ENCODE results near the gene SIRT4. TPM values are rescaled to one million over a fixed set of nuclear protein-coding genes. Genes with fewer than 3 reads are reported as not detected.

Gene SIRT4
- total and polyA plus RNA-seq, 2 of the 13 experiments (the other 11 are each of a cell fraction or from before 2014, with no cell fraction given): 3.4 to 5.8 TPM

GRCh38 chr12:120278137-120279069, 23.7 kb upstream of the SIRT4 start:
- no TSS peak for BruUV-seq (replicated peaks)
- Histone ChIP-seq H3K9ac (ENCODE audit: insufficient read depth, low read depth, low read length) (no peak overlapping the region), H4K20me1 (ENCODE audit: insufficient read depth, low read length) (no peaks in the 10 kb centered on the region), H3K9me3 (ENCODE audit: low read length) (no peaks in the 10 kb centered on the region), H3K36me3 (replicated peaks in 1 of 2; ENCODE audit: control insufficient read depth in 1 of 2, insufficient read depth in 2 of 2, low read length in 2 of 2) (no peaks in the 10 kb centered on the region), H3K4me3 (replicated peaks in 1 of 3; ENCODE audit: insufficient read depth in 1 of 3, low read depth in 2 of 3, low read length in 3 of 3) (no peak overlapping the region), H3K27me3 (ENCODE audit: control insufficient read depth in 1 of 2, insufficient read depth in 2 of 2, low read length in 2 of 2) (no peaks in the 10 kb centered on the region; a peak in 1 of 5 replicates), H3K4me1 (ENCODE audit: insufficient read depth, low read length) (peaks cover 12% of the 10 kb centered on the region), H2AFZ (ENCODE audit: low read length) (no peak overlapping the region), H3K27ac (ENCODE audit: extremely low read length, insufficient read depth, low read length) (no peak overlapping the region), H3K79me2 (ENCODE audit: insufficient read depth, low read length) (no peaks in the 10 kb centered on the region), H3K4me2 (ENCODE audit: low read depth, low read length) (no peak overlapping the region)
- 91% methylated on average over 25 of the region's 57 CpGs for WGBS (ENCODE audit: low lambda C conversion rate)
- intact Hi-C loops (cut with micrococcal nuclease; ENCODE audit: unreplicated experiment): no loop called here
- POLR2A ChIA-PET: interaction anchor here (0.6 to 0.7 kb wide), 2 partner anchors 13 to 42 kb away, joined by 4 to 5 read pairs; no protein-coding TSS in a partner anchor
- ATAC-seq (no peak), DNase-seq (ENCODE audit: low spot score) (no peak), FAIRE-seq (no peak)
- CTCF ChIA-PET (ENCODE audit: low intra/inter-chr PET ratio, low total read pairs): no interaction called here
- in situ Hi-C loops (cut with HindIII; ENCODE audit: extremely low pct_ligation_motif_present, low pct_unique_long_range_greater_than_20kb): no loop called here
- TF ChIP-seq, protein P1, sequence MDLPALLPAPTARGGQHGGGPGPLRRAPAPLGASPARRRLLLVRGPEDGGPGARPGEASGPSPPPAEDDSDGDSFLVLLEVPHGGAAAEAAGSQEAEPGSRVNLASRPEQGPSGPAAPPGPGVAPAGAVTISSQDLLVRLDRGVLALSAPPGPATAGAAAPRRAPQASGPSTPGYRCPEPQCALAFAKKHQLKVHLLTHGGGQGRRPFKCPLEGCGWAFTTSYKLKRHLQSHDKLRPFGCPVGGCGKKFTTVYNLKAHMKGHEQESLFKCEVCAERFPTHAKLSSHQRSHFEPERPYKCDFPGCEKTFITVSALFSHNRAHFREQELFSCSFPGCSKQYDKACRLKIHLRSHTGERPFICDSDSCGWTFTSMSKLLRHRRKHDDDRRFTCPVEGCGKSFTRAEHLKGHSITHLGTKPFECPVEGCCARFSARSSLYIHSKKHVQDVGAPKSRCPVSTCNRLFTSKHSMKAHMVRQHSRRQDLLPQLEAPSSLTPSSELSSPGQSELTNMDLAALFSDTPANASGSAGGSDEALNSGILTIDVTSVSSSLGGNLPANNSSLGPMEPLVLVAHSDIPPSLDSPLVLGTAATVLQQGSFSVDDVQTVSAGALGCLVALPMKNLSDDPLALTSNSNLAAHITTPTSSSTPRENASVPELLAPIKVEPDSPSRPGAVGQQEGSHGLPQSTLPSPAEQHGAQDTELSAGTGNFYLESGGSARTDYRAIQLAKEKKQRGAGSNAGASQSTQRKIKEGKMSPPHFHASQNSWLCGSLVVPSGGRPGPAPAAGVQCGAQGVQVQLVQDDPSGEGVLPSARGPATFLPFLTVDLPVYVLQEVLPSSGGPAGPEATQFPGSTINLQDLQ (CRISPR knock-in tag; IDR thresholded peaks at IDR 0.05): no peak
- no peak for TF ChIP-seq ZSCAN25 (CRISPR knock-in tag; IDR thresholded peaks at IDR 0.05)
- no peak for TF ChIP-seq ZNF496 (CRISPR knock-in tag; IDR thresholded peaks at IDR 0.05; ENCODE audit: insufficient replicate concordance)
- no peak for TF ChIP-seq NCOR1 (IDR thresholded peaks at IDR 0.05; ENCODE audit: borderline replicate concordance, low read length)
- TF ChIP-seq ZNF331 (CRISPR knock-in tag; IDR thresholded peaks at IDR 0.05): no peak
- TF ChIP-seq, protein P2, sequence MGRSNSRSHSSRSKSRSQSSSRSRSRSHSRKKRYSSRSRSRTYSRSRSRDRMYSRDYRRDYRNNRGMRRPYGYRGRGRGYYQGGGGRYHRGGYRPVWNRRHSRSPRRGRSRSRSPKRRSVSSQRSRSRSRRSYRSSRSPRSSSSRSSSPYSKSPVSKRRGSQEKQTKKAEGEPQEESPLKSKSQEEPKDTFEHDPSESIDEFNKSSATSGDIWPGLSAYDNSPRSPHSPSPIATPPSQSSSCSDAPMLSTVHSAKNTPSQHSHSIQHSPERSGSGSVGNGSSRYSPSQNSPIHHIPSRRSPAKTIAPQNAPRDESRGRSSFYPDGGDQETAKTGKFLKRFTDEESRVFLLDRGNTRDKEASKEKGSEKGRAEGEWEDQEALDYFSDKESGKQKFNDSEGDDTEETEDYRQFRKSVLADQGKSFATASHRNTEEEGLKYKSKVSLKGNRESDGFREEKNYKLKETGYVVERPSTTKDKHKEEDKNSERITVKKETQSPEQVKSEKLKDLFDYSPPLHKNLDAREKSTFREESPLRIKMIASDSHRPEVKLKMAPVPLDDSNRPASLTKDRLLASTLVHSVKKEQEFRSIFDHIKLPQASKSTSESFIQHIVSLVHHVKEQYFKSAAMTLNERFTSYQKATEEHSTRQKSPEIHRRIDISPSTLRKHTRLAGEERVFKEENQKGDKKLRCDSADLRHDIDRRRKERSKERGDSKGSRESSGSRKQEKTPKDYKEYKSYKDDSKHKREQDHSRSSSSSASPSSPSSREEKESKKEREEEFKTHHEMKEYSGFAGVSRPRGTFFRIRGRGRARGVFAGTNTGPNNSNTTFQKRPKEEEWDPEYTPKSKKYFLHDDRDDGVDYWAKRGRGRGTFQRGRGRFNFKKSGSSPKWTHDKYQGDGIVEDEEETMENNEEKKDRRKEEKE (IDR thresholded peaks at IDR 0.05): no peak
- no peak for TF ChIP-seq TBX3 (IDR thresholded peaks at IDR 0.05; ENCODE audit: borderline replicate concordance)
- no peak for TF ChIP-seq PHF21A (CRISPR knock-in tag; IDR thresholded peaks at IDR 0.05)
- TF ChIP-seq, protein P3, sequence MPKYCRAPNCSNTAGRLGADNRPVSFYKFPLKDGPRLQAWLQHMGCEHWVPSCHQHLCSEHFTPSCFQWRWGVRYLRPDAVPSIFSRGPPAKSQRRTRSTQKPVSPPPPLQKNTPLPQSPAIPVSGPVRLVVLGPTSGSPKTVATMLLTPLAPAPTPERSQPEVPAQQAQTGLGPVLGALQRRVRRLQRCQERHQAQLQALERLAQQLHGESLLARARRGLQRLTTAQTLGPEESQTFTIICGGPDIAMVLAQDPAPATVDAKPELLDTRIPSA (CRISPR knock-in tag; IDR thresholded peaks at IDR 0.05; ENCODE audit: borderline replicate concordance): no peak
- TF ChIP-seq JUN (CRISPR knock-in tag; IDR thresholded peaks at IDR 0.05): no peak
- no peak for TF ChIP-seq KAT7 (CRISPR knock-in tag; IDR thresholded peaks at IDR 0.05; ENCODE audit: borderline replicate concordance)
- TF ChIP-seq SATB2 (CRISPR knock-in tag; IDR thresholded peaks at IDR 0.05): no peak
- TF ChIP-seq ESRRA (CRISPR knock-in tag; IDR thresholded peaks at IDR 0.05; ENCODE audit: low read depth): no peak
- TF ChIP-seq, protein P4, sequence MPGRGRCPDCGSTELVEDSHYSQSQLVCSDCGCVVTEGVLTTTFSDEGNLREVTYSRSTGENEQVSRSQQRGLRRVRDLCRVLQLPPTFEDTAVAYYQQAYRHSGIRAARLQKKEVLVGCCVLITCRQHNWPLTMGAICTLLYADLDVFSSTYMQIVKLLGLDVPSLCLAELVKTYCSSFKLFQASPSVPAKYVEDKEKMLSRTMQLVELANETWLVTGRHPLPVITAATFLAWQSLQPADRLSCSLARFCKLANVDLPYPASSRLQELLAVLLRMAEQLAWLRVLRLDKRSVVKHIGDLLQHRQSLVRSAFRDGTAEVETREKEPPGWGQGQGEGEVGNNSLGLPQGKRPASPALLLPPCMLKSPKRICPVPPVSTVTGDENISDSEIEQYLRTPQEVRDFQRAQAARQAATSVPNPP (CRISPR knock-in tag; IDR thresholded peaks at IDR 0.05): no peak

All from HepG2 (cell line).